ENCODE measurements around the gene SEZ6. TPM values are rescaled to one million over a fixed set of nuclear protein-coding genes. Genes with fewer than 3 reads are reported as not detected.
A peak's percentile ranks its signal among the peaks of the same experiment; 100 is the strongest.

SEZ6 gene
- total and polyA plus RNA-seq, 10 of the 15 experiments (the other 5 are each of a cell fraction or from before 2014, with no cell fraction given) = 0.05 to 0.87 (median 0.17) TPM; not detected in 4

DNA sequence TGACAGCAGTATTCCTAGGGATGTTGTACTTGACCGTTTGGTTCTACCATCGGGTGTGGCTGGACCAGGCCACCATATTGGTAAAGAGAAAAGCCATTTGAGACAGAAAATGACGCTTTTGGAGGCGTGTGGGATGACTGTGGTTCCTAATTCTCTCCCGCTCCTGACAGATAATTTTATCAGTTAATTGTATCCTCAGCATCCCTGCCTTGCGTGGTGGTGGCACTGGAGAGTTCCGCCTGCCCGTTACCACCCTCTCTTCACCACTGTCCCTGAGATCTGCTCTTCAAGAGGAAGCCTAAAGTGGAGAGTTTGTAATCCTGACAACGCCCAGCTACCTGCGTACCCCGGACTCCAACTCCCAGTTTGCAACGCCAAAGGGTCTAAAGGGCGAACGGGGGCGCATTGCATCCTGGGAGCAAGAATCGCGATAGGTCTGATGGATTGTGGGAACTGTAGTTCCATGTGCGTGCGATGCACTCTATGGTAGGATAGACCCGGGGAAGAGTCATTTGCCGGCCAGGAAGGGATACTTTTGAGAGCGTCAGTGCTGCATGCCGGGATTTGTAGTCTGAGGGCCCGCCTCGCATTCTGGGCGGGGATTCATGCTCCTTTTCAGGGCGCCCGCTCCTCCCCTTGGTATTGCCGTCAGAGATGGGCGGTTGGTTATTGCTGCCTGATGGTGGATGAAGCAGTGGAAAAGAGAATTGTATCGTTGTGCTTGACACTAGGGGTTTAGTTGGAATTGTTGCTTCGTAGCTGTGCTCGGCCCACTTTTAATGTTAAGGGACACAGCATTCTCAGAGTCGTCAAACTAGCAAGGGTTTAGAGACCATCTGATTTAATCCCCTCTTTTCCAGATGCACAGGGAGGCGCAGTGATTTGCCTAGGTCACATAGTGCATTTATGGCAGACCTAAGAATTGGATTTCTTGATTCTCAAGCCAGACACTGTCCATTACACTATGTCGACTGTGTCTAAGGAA, 53.5 kb downstream of the SEZ6 start (continued):
- TF ChIP-seq, protein P1, sequence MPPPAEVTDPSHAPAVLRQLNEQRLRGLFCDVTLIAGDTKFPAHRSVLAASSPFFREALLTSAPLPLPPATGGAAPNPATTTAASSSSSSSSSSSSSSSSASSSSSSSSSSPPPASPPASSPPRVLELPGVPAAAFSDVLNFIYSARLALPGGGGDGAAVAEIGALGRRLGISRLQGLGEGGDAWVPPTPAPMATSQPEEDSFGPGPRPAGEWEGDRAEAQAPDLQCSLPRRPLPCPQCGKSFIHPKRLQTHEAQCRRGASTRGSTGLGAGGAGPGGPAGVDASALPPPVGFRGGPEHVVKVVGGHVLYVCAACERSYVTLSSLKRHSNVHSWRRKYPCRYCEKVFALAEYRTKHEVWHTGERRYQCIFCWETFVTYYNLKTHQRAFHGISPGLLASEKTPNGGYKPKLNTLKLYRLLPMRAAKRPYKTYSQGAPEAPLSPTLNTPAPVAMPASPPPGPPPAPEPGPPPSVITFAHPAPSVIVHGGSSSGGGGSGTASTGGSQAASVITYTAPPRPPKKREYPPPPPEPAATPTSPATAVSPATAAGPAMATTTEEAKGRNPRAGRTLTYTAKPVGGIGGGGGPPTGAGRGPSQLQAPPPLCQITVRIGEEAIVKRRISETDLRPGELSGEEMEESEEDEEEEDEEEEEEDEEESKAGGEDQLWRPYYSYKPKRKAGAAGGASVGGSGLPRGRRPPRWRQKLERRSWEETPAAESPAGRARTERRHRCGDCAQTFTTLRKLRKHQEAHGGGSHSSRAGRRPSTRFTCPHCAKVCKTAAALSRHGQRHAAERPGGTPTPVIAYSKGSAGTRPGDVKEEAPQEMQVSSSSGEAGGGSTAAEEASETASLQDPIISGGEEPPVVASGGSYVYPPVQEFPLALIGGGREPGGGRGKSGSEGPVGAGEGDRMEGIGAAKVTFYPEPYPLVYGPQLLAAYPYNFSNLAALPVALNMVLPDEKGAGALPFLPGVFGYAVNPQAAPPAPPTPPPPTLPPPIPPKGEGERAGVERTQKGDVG (CRISPR knock-in tag; IDR thresholded peaks at IDR 0.05) = no peak
- TF ChIP-seq, protein P2, sequence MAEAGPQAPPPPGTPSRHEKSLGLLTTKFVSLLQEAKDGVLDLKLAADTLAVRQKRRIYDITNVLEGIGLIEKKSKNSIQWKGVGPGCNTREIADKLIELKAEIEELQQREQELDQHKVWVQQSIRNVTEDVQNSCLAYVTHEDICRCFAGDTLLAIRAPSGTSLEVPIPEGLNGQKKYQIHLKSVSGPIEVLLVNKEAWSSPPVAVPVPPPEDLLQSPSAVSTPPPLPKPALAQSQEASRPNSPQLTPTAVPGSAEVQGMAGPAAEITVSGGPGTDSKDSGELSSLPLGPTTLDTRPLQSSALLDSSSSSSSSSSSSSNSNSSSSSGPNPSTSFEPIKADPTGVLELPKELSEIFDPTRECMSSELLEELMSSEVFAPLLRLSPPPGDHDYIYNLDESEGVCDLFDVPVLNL (IDR thresholded peaks at IDR 0.05; ENCODE audit: low read depth, low read length) = 0 out of 2 replicates have a peak, but pooled peaks have one; percentile 42
- TF ChIP-seq NR2C2 (IDR thresholded peaks at IDR 0.05; ENCODE audit: borderline replicate concordance, control insufficient read depth, insufficient read length, low read depth) (peak; percentile 93), ETV6 (conservative IDR thresholded peaks at IDR 0.05 in 1 of 2, IDR thresholded peaks at IDR 0.05 in 1 of 2; ENCODE audit: borderline replicate concordance in 1 of 2, low read depth in 1 of 2) (no peak), STAT1 (conservative IDR thresholded peaks at IDR 0.05) (peak; percentile 81; the same call in 1 of the 2 replicates), ESRRA (IDR thresholded peaks at IDR 0.05; ENCODE audit: low read length) (no peak), ZNF24 (IDR thresholded peaks at IDR 0.05) (no peak), TCF7 (IDR thresholded peaks at IDR 0.05; ENCODE audit: borderline replicate concordance) (no peak), ZNF274 (IDR thresholded peaks at IDR 0.05; ENCODE audit: insufficient read depth, insufficient read length) (no peak), EGR1 (IDR thresholded peaks at IDR 0.05; ENCODE audit: borderline replicate concordance in 1 of 2, low read depth in 2 of 2, low read length in 2 of 2) (peak in 1 of 2 experiments; percentile 44; a peak in 1 of 3 replicates), NFIC (IDR thresholded peaks at IDR 0.05; ENCODE audit: low read depth, low read length) (no peak), ZBED1 (IDR thresholded peaks at IDR 0.05; ENCODE audit: borderline replicate concordance) (peak; percentile 99), ZNF622 (IDR thresholded peaks at IDR 0.05) (no peak), SIX5 (IDR thresholded peaks at IDR 0.05; ENCODE audit: low read depth, low read length, severe bottlenecking) (peak; percentile 99), EZH2 (IDR thresholded peaks at IDR 0.05; ENCODE audit: borderline replicate concordance, control insufficient read depth, low read depth, low read length) (no peak), CBX3 (IDR thresholded peaks at IDR 0.05; ENCODE audit: borderline replicate concordance, low read depth) (no peak), RBBP5 (conservative IDR thresholded peaks at IDR 0.05) (no peak), POLR2AphosphoS2 (IDR thresholded peaks at IDR 0.05; ENCODE audit: low read depth, low read length) (no peak), LARP7 (IDR thresholded peaks at IDR 0.05) (0 out of 2 replicates have a peak, but pooled peaks have one; percentile 1), CHD4 (IDR thresholded peaks at IDR 0.05) (no peak), RFX5 (IDR thresholded peaks at IDR 0.05; ENCODE audit: low read depth, low read length) (0 out of 2 replicates have a peak, but pooled peaks have one; percentile 21)
- TF ChIP-seq, protein P3, sequence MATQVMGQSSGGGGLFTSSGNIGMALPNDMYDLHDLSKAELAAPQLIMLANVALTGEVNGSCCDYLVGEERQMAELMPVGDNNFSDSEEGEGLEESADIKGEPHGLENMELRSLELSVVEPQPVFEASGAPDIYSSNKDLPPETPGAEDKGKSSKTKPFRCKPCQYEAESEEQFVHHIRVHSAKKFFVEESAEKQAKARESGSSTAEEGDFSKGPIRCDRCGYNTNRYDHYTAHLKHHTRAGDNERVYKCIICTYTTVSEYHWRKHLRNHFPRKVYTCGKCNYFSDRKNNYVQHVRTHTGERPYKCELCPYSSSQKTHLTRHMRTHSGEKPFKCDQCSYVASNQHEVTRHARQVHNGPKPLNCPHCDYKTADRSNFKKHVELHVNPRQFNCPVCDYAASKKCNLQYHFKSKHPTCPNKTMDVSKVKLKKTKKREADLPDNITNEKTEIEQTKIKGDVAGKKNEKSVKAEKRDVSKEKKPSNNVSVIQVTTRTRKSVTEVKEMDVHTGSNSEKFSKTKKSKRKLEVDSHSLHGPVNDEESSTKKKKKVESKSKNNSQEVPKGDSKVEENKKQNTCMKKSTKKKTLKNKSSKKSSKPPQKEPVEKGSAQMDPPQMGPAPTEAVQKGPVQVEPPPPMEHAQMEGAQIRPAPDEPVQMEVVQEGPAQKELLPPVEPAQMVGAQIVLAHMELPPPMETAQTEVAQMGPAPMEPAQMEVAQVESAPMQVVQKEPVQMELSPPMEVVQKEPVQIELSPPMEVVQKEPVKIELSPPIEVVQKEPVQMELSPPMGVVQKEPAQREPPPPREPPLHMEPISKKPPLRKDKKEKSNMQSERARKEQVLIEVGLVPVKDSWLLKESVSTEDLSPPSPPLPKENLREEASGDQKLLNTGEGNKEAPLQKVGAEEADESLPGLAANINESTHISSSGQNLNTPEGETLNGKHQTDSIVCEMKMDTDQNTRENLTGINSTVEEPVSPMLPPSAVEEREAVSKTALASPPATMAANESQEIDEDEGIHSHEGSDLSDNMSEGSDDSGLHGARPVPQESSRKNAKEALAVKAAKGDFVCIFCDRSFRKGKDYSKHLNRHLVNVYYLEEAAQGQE (IDR thresholded peaks at IDR 0.05; ENCODE audit: low read depth, low read length) = no peak

All from GM12878 (cell line).